Medulla oblongata (tissue), 1 donor: ENCODE results near the gene SLC12A7.

Experiments
- DNase-seq: peaks from one replicate; pipeline ENCODE4 v3.0.0-alpha.2; 2015; ENCODE audit errors: extremely low spot score

The SLC12A7 gene

GRCh38 chr5:1078851-1079250, 33.0 kb downstream of the SLC12A7 start:
- DNase-seq, result no peak

DNA sequence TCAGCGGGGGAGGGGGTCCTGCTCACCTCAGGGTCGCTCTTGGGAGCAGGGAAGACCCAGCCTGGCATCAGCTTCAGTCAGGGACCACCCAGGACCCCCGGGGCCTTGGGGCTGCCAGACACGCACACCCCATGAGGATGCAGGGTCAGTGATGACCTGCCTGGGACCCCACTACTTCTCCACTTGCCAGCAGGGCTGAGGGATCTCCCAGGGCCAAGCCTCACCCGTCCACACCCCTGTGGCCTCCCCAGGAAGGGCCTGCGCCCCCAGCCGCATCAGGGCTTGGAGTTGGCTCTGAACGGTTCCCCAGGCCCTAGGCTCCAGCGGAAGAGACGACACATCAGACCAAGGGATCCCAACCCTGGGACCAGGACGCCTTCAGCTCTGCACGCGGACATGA, 33.7 kb downstream of the SLC12A7 start:
- no peak for DNase-seq

DNA sequence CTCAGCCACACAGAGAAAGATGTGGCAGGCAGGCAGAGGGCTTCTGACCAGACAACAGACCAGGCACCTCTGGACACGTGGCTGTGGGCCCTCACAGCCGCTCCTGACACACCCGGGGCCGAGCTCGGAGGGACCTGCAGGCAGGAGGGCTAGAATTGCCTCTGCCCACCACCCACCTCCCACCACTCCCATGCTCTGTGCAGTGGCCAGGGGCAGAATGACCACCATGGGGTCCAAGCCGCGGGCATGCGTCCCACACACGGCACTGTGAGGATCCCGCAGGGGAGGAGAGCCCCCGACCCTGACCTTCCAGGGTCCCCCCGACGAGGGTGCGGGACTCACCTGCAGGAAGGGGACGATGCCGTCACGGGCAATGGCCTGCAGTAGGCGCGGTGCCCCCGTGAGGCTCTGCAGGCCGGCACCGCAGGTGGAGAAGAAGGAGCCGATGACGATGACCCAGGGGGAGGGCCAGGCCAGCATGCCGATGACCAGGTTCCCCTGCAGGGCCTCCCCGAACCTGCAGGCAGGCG, 34.3 kb downstream of the SLC12A7 start:
- no peak for DNase-seq

DNA sequence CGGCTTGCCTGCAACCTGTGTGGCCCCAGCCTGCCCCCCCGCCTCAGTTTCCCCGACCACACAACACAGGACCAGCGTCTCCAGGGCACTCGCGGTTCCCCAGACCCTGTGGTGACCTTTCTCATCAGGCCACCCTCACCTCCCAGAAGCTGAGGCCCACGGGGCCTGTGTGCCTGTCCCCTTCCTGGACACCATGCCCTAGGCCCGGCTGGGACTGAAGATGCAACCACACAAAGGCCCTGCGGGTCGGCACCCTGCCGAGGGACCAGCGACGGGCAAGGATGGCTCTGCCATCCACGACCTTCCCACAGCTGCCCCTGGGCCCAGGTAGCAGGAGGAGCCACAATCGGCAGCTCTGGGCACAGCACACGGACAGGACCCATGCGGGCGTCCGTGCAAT, 34.8 kb downstream of the SLC12A7 start:
- no peak for DNase-seq

DNA sequence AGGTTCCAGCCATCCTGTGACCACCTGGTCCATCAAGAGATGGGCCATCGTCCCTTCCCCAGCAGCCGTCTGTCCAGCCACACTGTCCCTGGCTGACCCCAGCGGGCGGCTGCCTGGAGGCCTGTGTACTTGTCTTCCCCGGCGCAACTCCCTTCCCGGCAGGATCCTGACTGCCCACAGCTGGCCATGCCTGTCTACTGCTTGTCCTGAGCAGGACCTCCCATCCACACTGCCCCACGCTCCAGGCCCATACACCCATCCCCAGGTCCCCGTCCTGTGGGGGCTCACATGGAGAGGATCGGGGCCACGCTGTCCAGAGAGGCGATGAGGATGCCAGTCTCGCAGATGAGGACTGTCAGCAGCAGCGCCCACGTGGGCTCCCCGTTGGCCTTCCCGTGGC, 35.5 kb downstream of the SLC12A7 start:
- no peak for DNase-seq

DNA sequence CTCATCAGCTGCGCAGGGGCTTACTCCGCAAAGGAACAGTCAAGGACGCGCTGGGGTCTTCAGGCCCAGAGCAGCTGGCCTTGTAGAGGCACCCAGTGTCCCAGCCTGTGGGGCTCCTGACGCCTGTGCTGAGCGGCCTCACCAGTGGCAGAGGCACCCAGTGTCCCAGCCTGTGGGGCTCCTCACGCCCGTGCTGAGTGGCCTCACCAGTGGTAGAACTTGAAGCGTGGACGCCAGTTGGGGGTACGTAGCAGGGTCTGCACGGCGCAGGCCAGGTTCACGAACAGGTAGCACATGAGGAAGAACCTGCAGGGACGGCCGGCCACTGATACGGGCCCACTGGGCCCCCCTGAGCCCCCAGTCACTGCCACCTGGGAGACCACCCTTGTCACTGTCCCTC, 35.9 kb downstream of the SLC12A7 start:
- no peak for DNase-seq

DNA sequence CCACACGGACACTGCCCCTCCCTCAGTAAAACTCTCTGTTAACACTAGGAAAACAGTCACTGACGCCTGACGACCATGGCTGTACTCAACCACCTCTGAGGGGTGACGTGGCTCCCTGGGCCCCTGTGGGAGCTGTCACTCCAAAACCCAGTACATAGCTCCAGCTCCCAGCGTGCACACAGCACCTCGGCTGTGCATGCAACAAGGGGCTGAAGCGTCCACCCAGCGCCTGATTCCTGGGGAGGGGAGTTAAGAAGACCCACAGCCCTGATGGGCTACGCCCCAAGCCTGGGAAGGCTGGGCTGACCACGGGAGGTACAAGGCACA, 36.3 kb downstream of the SLC12A7 start:
- no peak for DNase-seq

DNA sequence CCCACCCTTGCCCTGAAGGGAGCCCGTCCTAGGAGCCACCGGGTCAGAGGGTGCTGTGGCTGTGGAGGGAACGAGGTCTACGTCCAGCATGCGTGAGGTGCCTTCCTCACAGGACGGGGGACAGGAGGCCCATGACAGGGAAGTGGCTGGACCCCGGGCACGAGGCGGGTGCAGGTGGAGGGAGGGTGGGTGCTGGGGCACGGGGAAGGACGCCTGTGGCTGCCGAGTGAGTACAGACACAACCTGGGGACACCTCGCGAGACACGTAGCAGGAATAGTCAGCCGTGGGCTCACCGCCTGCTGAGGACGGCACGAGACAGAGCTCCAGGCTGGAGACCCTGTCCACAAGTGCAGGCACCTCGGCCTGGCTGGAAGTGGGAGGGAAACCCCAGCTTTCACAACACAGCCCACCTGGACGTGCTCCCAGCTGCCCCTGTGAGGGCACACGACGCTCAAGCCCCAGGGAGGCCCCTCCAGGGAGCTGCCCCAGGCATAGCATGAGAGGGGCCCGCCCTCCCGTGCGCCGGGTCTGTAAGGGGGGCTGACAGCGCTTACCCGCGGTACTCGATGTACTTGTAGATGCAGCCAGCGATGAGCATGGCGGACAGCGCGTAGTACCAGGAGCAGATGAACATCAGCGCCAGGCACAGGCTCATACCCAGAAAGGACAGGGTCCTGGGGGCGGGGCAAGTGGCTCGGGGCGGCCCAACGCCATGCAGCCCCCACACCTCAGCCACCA, 36.9 kb downstream of the SLC12A7 start:
- no peak for DNase-seq

- DNase-seq, result no peak
These were observed 37.6 kb downstream of the SLC12A7 start for GRCh38 chr5:1074226-1074625.

DNA sequence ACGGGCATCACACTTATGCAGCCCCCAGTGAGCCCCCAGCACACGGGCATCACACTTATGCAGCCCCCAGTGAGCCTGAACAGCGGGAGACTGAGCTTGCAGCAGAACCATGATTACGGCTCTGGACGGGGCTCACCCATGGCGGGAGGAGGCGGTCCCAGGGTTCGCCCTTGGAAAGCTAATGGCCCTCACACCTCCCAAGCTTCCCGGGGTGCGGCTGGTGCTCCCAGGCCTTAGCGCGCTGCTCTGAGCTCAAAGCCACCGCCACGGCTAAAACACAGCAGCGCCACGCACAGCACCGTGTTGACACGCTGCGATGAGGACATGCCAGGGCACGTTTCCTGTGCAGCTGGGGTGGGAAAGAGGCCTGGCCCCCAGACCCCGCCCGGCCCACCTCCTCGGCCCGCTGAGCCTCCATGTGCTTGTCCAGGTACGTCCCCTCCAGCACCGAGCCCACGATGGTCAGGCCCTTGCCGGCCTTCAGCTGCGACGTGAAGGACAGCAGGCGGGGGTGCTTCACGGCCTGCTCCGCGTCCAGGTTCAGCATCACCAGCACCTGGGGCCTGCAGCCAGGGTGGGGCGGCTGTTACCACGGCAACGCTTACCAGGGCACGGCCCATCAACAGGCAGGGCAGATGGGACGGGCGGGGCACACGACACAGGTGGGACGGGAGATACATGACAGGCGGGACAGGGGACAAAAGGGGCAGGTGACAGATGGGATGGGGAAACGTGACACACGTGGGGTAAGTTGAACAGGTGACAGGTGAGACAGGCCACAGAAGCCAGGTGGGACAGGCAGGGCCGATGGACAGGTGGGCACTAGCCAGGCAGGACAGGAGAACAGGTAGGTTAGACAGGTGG, 38.4 kb downstream of the SLC12A7 start:
- no peak for DNase-seq

DNA sequence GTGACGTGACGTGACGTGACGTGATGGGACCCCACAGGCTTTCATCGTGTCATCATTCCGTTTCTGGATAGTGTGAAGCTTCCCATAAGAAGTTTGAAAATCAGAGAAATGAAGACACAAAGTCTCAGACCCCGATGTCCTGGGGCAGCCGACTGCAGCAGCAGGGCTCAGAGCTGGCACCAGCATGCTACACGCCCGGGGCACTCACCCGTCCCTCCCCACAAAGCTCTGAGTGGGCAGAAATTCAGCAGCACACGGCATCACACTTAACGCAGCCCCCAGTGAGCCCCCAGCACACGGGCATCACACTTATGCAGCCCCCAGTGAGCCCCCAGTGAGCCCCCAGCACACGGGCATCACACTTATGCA, 42.2 kb downstream of the SLC12A7 start:
- DNase-seq, result no peak

DNA sequence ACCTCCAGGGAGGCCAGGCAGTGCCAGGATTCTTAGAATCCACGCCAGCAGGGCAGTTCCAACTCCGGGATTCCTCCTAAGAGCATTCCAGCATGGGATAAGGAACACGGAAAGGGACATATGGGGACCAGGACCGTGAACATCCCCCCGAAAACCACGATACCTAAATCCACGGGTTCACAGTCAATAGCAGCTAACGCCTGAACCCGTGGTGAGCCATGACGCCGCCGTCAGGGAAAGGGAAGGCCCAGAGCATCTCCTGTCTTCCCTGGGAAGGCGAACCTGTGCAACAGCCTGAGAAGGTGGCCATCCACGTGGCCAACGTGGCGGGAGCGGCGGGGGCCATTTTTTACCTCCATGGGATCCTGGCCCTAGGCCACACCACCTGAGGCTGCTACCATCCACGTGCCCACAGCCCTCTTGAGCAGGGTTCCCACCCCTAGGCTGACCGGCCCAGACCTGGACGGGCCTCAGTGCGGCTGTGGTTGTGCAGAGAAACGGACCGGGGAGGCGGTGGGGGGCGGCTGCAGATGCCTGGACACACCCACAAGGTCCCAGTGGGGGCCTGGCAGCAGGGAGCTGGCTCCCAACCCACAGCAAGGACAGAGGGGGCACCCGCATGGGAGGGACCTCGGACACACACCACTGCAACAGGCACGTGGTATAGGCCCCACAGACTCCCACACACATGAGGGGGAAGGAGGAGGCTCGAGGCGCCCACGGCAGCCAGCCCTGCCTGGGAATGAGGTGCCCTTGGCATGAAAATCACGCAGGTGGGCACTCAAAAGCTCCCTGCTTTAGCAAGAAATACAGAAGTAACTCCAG, 42.8 kb downstream of the SLC12A7 start:
- no peak for DNase-seq

- DNase-seq, result no peak
These were observed 43.5 kb downstream of the SLC12A7 start for GRCh38 chr5:1068204-1068894.

GRCh38 chr5:1067141-1068121, 44.4 kb downstream of the SLC12A7 start:
- no peak for DNase-seq

- no peak for DNase-seq
These were observed 45.2 kb downstream of the SLC12A7 start for GRCh38 chr5:1066676-1067075.

GRCh38 chr5:1065891-1066650, 45.8 kb downstream of the SLC12A7 start:
- no peak for DNase-seq

DNA sequence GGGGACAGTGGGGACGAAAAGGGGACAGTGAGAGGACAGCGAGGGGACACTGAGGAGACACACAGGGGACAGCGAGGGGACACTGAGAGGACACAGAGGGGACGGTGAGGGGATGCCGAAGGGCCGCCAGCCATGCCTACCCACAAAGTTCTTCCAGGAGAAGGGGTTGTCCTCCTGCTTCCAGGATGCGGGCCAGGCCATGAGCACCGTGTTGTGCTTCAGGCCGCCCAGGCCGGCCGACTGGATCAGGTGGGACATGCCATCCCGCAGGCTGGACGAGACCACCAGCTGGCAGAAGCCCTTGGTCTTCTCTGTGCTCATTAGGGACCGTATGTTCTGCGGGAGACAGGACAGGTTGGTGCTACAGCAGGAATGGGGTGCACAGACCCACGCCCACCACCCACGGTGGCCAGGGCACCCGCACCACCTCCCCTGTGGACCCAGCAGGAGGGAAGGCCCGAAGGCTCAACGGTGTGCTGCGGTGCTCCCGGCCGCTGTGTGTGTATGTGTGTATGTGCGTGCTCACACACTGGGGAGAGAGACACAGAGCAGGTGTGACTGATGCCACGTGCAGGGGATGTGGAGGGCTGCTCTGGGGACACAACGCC, 46.6 kb downstream of the SLC12A7 start:
- DNase-seq, result no peak

DNA sequence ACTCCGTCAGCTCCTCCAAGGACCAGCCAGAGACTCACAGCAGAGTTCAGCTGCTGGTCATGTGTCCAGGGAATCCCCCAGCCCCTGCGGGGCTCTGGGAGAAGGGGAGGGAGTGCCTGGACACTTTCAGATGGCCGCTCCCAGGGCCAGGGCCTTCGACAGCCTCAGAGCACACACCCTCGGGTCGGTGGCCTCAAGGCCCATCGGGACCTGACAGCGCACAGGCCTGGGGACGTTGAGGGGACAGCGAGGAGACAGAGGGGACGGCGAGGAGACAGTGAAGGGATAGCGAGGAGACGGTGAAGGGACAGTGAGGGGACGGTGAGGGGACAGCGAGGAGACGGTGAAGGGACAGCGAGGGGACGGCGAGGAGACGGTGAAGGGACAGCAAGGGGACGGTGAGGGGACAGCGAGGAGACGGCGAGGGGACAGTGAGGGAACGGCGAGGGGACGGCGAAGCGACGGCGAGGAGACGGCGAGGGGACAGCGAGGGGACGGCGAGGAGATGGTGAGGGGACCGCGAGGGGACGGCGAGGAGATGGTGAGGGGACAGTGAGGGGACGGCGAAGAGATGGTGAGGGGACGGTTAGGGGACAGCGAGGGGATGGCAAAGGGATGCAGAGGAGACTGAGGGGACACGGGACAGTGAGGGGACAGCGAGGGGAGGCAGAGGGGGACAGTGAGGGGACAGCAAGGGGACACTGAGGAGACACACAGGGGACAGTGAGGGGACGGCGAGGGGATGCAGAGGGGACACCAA, 47.3 kb downstream of the SLC12A7 start:
- DNase-seq, result no peak
